Measurements from ENCODE around the gene SPATS2L. TPM values are rescaled to one million over a fixed set of nuclear protein-coding genes. Genes with fewer than 3 reads are reported as not detected.

Gene SPATS2L
- total RNA-seq, 1 experiment from 2014 or later = 60.5 TPM

DNA sequence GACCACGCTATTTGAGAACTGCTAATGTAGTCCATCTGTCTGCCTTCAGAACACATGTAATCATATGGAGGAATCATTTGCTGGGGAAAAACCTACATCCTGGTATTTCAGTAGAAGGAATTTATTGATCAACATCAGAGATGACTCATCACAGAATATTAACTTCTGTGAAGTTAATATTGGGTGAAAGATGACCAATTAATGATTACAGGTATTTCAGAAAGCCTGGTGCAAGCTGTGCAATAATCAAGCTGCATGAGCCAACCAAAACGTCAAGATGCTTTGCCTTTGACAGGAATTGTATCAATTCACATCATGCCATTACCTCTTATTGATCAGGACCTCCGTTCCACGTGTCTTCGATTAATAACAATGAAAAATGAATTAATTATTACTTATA, 9.4 kb upstream of the SPATS2L start:
- DNase-seq (ENCODE audit: low spot score) = no peak

DNA sequence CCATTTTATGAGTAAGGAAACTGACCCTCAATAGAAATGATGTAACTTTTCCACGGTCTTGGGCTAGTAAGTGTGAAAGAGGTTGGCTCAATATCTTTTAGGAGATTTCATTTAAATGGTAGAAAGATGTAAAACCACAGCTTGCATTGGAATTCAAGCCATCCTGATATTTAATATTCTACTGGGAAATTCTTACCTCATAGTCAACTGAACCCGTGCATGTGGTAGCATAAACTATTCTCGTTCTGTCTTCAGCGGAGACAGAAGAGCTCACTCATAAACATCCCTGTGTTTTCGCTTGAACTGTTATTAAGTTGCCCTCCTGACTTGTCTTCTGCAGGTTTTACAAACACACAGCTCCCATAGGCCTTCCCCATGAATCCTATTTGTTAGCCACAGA, 8.5 kb upstream of the SPATS2L start:
- no peak for DNase-seq (ENCODE audit: low spot score)

DNA sequence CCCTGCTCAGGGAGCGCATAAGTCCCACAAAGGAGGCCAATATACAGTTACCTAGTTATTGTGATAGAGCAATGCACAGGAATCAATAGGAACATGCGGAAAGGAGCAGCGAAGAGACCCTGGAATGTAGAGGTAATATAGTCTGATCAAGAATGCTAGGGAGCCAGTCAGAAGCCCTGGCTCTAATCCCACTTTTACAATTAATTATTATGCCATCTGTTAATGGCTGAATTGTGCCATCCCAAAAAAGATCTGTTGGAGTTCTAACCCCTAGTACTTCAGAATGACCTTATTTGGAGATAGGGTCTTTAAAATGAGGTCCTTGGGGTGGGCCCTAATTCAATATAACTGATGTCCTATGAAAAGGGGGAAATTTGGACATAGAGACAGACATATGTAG, 7.7 kb upstream of the SPATS2L start:
- DNase-seq (ENCODE audit: low spot score) = no peak

DNA sequence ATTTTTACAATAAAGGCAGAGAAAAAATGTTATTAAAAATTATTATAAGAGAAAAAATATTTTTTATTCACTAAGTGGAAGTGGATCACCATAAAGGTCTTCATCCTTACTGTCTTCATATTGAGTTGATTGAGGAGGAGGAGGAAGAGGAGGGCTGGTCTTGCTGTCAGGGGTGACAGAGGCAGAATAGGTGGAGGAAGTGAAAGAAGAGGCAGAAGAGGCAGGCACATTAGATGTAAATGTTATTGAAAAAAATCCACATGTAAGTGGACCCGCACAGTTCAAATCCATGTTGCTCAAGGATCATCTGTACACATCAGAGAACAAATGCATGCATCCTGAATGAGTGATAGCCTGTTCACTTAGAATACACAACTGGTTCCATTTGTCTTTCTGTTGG, 6.4 kb upstream of the SPATS2L start:
- DNase-seq (ENCODE audit: low spot score) = no peak

DNA sequence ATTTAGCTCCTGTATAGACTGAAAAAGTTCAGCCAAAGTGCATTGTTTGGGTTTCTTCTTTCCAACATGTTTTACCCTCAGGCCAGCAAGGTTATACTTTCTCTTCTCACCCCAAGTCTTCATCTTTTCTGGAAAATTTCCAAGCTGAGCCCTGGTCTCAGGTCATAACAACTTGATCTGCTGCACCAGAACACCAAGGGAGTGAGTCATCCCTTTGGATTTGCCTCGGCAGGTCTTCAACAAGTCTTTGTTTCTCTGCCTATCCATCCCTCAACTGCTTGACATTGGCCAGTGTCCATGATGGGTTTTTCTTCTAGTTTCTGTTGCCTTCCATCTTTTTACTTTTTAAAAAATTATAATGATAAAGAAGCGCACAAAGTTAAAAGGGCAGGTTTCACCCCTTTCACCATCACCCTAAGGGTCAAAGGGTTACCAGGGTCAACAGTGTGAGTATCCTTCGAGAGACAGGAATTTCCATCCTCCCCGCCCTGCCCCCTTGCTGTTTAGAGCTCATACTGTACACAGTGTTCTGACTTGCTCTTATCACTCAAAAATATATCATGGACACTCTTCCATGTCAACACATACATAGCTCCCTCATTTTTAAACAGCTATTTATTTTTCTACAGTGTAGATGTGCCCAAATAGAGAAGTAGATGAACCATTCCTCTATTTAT, 5.7 kb upstream of the SPATS2L start:
- peak; percentile 67 for DNase-seq (ENCODE audit: low spot score)

DNA sequence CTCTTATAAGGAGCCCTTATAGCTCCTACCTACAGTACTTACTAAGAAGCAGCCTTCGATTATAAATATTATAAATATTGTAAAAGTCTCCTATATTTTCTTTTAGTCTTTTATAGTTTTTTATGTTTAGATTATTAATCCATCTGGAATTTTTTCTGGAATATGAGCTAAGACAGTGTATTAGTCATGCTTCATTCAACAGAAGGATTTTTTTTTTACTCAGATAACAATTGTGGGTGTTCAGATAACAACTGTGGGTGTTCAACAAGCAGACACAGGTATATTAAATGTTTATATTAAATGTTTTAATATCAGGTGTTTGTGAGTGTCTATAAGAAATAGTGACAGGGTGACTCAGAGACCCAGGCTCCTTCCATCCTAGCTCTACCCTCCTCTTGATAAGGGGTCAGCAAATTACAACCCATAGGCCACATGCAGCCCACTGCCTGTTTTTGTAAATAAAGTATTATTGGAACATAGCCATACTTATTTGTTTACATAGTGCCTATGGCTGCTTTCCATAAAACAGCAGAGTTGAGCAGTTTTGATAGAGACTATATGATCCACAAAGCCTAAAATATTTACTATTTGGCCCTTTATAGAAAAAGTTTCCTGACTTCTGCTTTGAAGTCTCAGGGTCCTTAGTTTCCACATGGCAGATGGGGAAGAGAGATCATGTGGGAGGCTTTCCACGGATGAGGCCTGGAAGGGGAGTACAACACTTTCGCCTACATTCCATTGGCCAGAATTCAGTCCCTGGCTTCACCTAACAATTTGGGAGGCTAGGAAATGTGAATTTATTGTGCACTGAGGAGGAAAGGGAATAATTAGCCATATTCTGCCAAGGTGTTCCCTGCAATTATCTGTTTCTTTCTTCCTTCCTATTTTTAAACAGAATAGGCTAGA, 4.3 kb upstream of the SPATS2L start:
- no peak for DNase-seq (ENCODE audit: low spot score)

DNA sequence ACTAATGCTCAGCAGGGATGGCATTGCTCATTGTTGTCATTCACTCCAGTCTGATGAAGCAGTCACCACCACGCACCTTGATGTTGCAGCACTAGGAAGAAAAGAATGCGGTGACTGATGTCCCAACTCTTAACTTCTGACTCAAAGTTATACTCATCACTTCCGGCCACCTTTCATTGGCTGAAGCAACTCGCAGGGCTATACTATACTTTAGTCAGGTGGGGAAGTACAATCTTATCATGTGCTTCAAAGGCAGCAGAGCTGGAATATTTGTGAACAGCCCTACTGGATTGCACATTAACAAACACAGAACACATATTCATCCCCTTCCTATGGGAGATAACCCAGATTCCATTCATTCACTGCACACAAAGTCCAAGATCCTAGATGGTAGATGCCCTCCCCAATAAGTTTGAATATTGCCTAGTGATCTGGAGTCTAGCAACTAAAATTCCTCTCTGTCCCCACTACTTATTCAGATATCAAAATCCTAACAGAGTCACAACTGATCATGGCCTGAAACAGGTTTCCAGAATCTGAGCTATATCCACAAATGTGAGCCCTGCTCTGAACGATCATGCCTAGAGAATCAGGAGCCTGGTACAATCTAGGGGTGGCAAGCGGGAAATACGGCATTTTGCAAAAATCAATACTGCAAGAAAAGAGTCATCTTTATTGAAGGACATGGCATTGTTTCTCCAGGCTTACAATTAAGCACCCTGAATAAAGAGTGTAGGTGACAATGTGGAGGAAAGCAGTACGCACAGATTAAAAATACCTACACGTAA, 3.4 kb upstream of the SPATS2L start:
- peak; percentile 38 for DNase-seq (ENCODE audit: low spot score)

DNA sequence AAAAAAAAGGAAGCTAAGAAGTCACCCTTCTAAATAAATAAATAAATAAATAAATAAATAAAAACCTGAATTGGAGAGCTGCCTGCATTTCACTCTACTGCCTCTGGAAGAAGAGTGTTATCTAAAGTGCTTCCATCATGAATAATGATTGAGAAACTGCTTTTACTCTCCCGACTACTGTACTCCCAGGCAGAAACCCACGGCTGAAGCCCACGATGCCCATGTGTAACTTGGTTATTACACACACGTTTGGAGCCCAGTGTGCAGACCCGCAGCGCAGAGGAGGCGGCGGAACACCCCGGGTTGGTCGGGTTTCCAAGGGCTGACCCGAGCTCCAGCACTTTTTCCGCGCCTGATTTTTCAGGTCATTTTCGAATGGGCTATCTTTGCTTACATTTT, 697 bp upstream of the SPATS2L start:
- no peak for DNase-seq (ENCODE audit: low spot score)

DNA sequence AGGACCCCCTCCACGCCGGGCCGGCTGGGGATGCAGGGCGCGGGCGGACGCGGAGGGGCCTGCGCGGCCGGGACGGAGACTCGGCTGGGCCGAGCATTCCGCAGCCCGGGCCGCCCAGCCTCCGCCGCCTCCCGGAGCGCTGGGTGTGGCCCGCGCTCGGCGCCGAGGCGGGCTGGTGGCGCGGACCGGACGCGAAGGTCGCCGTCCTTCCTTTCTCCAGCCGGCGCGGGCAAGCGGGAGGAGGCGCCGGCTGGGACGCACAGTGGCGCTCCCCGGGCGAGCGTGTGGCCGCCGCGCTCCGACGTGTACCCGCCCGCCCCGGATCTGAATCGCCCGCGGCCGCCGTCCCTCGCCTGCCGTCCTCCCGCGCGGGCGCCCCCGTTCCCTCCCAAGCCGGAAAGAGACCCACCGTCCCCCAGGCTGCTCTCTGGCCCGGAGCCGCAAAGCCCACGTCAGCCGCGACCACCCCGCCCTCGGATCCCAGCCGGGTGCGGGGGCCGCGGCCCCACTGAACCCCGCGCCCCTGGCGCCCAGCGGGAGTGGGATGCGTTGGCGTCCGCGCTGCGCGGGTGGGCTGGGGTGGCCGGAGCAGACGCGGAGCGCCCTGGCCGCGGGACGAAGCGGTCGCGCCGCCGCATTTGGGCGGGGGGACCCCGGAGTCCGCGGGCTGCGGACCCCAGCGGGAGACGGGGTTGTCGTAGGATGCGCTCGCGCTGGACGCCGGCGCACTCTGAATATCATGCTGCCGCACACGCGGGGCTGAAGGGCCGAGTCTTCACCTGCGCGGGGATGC, 634 bp downstream of the SPATS2L start:
- DNase-seq (ENCODE audit: low spot score) = peak; percentile 45

DNA sequence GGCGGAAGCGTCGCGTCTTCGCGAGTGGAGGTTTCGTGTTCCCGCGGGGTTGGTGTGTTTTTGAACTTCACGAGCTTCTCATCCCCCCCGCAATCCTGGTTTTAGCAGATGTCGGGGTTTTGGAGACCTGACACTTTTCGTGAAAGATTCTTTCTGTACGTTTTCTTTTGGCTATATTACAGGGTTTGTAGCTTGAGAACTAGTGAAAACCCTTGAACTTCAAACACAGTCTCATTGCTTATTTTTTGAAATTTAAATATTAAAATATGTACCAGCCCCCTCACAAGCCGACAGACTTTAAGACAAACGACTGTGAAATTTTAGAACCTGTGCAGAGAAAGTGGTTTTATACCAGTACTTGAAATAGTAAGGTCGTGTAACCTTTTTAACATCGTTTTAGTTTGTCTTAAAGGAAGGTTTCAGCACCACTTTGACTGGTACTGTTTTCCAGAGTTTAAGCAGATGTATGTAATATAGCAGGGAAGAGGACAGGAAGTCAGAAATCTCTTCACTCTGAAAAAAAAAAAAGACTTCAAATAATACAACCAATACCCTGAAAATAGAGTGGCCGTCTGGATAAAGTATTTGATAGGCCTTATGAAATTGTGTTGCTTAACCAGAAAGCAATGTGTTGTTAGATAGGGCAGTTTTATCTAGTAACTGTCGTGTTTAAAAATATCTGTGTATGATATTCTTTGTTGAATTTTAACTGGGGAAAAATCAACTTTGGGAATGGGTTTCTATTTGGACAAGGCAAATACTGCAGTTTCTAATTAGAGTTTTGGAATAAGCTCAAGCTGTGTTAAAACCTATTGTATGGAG, 1.4 kb downstream of the SPATS2L start:
- peak; percentile 51 for DNase-seq (ENCODE audit: low spot score)

DNA sequence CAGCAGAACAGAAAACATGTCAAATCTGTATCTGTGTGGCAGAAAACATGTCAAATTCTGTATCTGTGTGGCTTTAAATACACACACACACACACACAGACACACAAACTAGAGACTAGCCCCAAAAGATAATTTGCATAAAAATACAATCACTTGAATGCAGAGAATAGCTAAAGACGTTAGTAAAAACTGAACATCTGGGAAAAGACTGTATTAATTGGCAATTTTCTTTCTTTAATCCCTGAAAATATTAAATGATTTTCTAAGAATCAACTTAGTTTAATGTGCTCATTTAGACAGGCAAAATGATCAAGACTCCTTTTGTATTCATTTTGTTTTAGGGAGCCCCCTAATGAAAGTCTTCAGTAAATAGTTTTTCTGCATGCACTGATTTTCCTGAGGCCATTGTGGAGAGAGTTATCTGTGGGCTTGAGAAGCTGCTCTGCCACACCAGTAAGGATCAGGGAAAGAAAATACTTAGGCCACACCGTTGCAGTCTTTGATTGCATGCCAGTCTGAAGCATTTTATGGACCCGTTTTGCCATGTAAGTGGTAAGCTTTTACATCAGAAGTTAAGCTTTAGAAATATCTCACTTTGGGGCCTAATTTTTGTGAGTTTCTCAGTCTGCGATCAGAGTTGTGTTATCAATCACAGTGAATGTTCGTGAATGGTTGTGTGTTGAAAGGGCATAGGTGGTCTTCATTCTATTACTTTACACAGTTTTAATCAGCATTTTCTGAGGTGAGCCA, 2.2 kb downstream of the SPATS2L start:
- DNase-seq (ENCODE audit: low spot score) = peak; percentile 52

DNA sequence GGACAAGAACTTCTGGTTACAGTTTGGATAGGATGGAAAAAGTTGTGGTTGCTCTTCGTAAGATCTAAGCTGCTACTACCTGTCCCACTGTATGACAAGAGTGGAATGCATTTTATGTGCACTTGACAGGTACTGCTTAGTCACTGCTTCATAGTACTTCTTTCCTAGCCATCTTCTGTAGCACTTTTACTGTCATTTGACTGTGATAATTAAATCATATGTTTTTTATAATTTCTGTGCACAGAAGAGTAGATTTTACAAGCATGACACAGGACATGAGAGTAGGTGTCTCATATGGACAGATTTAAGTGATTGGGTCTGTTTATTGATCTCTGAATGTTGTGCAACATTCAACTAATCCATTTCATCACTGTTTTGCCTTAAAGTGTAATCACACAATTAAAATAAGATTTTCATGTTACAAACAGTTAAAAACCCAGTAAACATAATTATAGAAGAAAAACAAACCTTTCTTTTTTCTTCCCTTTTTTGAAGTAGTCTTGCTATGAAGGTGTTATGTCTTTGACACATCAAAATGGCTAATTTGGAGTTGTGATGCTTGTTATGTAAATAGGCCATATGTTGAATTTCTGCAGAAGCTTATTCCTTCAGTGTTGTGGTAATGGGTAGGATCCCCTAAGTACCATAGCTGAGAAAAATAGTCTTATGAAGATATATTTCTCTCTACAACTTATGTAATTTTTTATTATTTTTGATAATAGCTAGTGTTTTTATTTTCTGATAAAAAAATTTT, 3.0 kb downstream of the SPATS2L start:
- DNase-seq (ENCODE audit: low spot score) = no peak

DNA sequence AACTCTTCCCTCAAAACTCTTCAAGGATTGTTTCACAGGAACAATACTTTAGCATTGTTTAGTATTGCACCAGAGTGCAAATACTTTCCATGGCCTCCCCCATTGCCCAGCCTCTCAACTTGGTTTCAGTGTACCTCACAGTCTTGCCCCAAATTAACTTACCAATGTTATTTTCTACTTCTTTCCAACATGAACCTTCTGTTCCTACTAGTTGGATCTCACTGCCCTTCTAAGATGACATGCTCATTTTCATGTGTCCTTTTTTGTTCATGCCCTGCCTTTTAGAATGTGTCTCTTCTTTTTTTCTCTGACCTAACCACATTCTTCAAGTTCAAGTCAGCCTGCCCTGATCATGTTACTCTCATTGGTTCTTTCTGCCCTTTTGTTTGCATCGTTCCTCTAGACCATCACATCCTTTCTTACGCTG, 4.1 kb downstream of the SPATS2L start:
- DNase-seq (ENCODE audit: low spot score) = no peak

DNA sequence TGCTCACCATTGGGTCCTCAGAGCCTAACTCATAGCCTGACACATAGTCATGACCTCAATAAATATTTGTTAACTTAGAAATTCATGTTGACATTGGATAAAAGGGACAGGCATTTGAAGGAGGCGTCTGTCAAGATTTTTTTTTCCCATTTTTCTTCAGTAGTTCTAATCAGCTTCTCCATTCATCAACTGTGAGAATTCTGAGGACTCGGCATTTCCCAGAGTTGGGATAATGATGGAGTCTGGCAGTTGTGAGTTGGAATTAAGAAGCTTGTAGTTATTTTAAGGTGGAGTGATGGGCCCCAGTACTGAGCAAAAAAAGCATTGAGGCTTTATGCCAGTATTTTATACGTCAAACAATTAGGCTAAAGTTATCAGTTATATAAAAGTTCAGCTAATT, 4.6 kb downstream of the SPATS2L start:
- DNase-seq (ENCODE audit: low spot score) = no peak

DNA sequence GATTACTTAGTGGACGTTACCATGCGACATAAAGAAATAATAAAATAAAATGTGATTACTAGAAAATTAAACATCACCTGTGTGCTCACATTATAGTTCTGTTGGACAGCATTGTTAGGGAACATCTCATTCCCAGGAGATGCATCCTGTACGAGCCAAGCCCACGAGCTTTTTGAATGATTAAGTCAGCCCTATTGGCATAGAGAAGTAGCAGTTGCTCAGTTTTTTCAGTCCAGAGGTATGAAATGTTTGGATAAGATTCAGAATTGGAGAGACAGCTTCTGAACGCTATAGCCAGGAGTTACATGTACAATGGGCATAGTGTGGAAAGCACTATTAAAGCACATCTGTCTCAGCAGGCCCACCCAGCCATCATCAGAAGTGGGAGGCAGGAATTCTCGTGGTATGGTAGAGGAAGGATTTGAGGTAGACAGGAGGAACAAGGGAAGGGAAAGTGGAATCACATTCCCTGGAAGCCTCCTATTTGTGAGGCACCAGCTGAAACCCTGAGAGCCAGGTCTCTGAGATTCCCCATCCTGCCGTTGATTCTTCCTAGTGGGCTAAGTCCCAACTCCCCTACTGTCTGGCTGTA, 8.6 kb downstream of the SPATS2L start:
- DNase-seq (ENCODE audit: low spot score) = no peak

DNA sequence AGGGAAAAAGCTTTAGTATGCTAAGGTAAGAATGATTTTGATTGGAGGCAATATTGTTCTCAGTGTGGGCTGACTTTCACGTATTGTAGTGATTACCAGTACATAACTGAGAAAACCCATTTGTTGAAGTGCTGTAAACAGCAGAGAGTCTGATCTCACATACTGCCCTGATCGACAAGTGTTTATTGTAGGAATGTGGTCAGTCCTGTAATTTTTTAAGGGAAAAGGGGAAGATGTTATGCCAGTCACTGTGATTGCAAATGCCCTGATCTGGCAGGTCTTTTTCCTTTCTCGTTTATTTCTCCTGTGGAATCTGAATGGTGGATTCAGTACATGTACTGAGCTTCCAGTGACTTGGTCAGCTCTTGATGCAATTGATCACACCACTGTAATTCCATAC, 11.5 kb downstream of the SPATS2L start:
- DNase-seq (ENCODE audit: low spot score) = peak; percentile 38

DNA sequence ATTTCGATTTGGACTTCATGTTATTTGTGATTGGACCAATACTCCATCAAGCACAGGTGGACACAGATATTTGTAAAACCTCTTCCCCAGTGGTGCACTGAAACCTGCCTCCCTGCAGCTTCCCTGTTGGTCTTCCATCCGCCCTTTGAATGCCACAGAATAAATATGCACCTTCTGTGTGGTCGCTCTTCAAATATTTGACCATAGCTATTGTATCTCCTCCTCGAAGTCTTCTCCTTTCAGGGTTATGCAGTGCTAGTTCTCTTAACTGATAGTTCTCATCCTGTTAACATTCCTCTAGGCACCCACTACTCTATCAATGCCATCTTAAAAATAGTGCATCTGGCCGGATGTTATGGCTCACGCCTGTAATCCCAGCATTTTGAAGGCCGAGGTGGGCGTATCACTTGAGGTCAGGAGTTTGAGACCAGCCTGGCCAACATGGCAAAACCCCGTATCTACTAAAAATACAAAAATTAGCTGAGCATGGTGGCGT, 12.5 kb downstream of the SPATS2L start:
- DNase-seq (ENCODE audit: low spot score) = peak; percentile 29

DNA sequence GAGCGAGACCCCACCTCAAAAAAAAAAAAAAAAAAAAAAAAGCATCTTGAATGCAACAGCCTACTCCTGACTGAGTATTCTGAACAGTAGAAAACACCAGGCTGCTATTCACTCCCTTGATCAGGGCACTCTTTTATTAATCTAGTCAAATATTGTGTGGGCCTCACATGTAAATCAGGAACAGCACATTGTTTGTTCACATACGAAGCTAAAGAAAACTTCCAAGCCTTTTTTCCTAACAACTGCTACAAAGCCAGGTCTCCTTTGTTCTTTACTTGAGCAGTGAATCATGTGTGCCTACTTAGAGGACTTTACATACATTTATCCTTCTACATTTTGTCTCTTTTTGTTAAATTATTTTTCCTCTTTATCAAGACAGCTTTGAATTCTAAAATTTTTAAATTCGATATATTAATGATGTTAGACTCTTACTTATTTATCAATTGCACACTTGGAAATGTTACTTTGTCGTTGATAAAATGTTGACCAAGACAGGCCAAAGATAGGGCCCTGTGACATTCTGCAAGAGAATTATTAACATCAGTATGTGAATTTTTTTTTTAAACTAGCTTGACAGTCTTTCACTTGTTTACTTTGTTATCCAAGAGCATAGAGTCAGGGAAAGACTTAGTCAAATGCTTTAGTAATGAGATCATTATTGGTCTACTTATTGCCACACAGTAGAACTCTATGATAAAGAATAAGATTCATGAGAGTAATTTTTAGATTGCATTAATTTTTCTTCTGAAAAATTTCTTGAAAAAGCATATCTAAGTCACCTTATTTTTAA, 13.2 kb downstream of the SPATS2L start:
- DNase-seq (ENCODE audit: low spot score) = peak; percentile 33
